ENCODE measurements around the gene PRDM2. TPM values are rescaled to one million over a fixed set of nuclear protein-coding genes. Genes with fewer than 3 reads are reported as not detected.
A peak's percentile ranks its signal among the peaks of the same experiment; 100 is the strongest.

The PRDM2 gene
- total RNA-seq, 1 donor from 2014 or later, result 55.2 TPM

DNA sequence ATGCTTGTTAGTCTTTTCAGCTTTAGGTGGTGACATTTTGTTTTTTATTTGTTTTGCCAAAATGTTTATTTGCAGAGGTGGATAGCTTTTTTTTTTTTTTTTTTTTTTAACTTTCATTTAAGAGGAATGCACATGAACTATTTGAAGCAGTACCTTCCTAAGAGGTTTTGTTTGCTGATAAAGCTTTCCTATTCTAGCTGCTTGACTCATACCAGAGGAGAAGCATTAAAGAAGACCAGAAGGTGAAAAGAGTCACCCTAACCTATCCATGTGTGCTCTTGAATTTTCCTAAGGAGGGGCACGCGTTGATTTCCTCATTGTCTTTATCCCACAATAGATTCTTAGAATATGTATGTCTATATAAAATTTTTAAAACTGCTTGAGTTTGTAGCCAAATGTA lies 57.7 kb downstream of the PRDM2 start:
- Mint-ChIP-seq H3K36me3 (ENCODE audit: low read depth) (peaks cover 3% of the 10 kb centered on the region), H3K27me3 (ENCODE audit: low read depth) (no peaks in the 10 kb centered on the region), H3K27ac (ENCODE audit: unreplicated experiment) (no peak overlapping the region), H3K9me3 (no peaks in the 10 kb centered on the region), H3K4me3 (no peak overlapping the region), H3K4me1 (peaks cover 47% of the 10 kb centered on the region)
- TF ChIP-seq, protein P1, sequence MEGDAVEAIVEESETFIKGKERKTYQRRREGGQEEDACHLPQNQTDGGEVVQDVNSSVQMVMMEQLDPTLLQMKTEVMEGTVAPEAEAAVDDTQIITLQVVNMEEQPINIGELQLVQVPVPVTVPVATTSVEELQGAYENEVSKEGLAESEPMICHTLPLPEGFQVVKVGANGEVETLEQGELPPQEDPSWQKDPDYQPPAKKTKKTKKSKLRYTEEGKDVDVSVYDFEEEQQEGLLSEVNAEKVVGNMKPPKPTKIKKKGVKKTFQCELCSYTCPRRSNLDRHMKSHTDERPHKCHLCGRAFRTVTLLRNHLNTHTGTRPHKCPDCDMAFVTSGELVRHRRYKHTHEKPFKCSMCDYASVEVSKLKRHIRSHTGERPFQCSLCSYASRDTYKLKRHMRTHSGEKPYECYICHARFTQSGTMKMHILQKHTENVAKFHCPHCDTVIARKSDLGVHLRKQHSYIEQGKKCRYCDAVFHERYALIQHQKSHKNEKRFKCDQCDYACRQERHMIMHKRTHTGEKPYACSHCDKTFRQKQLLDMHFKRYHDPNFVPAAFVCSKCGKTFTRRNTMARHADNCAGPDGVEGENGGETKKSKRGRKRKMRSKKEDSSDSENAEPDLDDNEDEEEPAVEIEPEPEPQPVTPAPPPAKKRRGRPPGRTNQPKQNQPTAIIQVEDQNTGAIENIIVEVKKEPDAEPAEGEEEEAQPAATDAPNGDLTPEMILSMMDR (conservative IDR thresholded peaks at IDR 0.05), result no peak
- no peak for DNase-seq (ENCODE audit: low read depth, low spot score)

DNA sequence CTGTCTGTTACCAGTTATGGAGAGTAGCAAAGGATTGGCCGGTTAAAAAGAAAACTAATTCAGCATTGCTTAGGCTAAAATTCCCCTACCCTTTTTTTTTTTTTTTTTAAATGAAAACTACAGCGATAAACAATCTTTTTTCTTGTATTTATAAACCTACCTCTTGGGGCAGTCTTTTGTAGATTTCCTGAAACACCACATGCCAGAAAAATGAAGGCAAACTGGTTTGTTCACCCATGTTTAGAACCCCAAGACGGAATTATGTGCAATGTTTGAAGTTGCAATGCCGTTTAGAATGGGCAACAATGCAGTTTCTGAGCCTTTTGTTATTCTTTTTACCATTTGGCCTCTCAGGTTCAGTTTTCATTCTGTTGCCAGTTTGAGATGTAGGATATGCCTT lies 59.1 kb downstream of the PRDM2 start:
- Mint-ChIP-seq H3K4me3 (no peak overlapping the region), H3K27ac (ENCODE audit: unreplicated experiment) (peak overlapping the region; percentile 83), H3K36me3 (ENCODE audit: low read depth) (no peaks in the 10 kb centered on the region), H3K4me1 (peaks cover 53% of the 10 kb centered on the region), H3K27me3 (ENCODE audit: low read depth) (no peaks in the 10 kb centered on the region), H3K9me3 (no peaks in the 10 kb centered on the region)
- TF ChIP-seq, protein P1 (conservative IDR thresholded peaks at IDR 0.05), result no peak
- DNase-seq (ENCODE audit: low read depth, low spot score), result no peak

DNA sequence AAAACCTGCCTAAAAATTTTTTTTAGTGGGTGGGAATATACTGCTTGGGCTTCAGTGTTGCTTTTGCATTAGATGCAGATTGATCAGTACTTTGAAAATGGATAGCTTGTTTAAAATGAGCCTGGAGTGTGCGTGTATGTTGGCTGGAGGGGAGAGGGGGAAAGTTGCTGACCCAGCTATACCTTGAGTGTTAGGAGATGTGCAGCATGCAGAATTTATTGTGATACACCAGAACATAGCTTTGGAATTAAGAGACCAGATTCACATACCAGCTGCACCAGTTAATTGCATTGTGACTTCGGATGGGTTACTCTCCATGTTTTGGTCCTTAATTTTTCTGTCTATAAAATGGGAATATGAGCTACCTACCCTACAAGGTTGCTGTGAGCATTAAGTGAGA lies 60.4 kb downstream of the PRDM2 start:
- TF ChIP-seq, protein P1 (conservative IDR thresholded peaks at IDR 0.05), result no peak
- Mint-ChIP-seq H3K27me3 (ENCODE audit: low read depth) (no peaks in the 10 kb centered on the region), H3K4me3 (no peak overlapping the region), H3K27ac (ENCODE audit: unreplicated experiment) (no peak overlapping the region), H3K9me3 (no peaks in the 10 kb centered on the region), H3K4me1 (peaks cover 60% of the 10 kb centered on the region), H3K36me3 (ENCODE audit: low read depth) (no peaks in the 10 kb centered on the region)
- no peak for DNase-seq (ENCODE audit: low read depth, low spot score)

DNA sequence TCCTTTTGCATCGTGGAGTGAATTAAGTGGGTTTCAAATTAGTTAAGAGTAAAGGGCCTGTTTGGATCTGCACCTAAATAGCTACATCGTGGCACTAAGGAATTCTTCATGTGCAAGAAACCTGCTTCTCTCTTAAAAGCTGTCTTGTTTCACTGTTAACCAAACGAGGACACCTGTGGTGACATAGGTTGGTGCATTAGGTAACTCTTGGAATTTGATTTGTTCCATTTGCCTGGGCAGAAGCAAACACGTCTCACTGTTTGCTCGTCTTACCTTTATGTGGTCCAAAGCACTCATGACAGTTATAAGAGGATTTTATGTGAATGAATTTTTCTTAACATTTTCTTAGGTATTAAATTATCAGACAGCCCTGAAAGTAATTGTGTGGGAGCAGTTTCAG lies 60.9 kb downstream of the PRDM2 start:
- Mint-ChIP-seq H3K4me3 (no peak overlapping the region), H3K27me3 (ENCODE audit: low read depth) (no peaks in the 10 kb centered on the region), H3K4me1 (peaks cover 61% of the 10 kb centered on the region), H3K36me3 (ENCODE audit: low read depth) (no peaks in the 10 kb centered on the region), H3K9me3 (no peaks in the 10 kb centered on the region), H3K27ac (ENCODE audit: unreplicated experiment) (no peak overlapping the region)
- TF ChIP-seq, protein P1 (conservative IDR thresholded peaks at IDR 0.05), result no peak
- no peak for DNase-seq (ENCODE audit: low read depth, low spot score)

DNA sequence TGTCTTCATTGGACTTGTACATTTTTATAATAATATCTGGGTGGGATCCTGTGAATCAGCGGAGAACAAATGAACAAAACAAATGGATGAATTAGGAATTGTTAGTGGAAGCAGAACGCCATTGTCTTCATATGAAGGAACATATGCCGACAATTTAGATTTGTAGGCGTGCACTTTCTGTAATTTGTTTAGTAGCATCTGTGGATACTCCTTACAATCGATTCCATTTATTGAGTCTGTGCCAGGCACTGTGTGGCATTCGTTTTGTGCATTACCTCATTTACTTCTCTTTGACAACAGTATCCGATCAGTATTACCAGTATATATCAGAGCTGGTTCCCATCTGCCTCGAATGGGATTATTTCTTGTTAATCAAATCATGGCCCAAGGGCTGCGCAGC lies 61.9 kb downstream of the PRDM2 start:
- DNase-seq (ENCODE audit: low read depth, low spot score), result no peak

More for the DNA sequence above, 61.9 kb downstream of the PRDM2 start:
- peaks cover 58% of the 10 kb centered on the region for H3K4me1 Mint-ChIP-seq
- H3K36me3 Mint-ChIP-seq (ENCODE audit: low read depth), result peaks cover 4% of the 10 kb centered on the region
- no peak overlapping the region for H3K27ac Mint-ChIP-seq (ENCODE audit: unreplicated experiment)
- TF ChIP-seq, protein P1 (conservative IDR thresholded peaks at IDR 0.05), result no peak
- H3K9me3 Mint-ChIP-seq, result no peaks in the 10 kb centered on the region
- H3K27me3 Mint-ChIP-seq (ENCODE audit: low read depth), result no peaks in the 10 kb centered on the region
- H3K4me3 Mint-ChIP-seq, result no peak overlapping the region

All from neural crest cell (in vitro differentiated cells).